ENCODE measurements around the gene GTF2E1. TPM values are rescaled to one million over a fixed set of nuclear protein-coding genes. Genes with fewer than 3 reads are reported as not detected.

GTF2E1 gene
- total RNA-seq (2013): 15.5 TPM
- polyA plus RNA-seq (1 to 10 TPM; 6.1 to 7.9 (median 6.9) TPM), polyA minus RNA-seq (5.1 and 10.3 TPM in 2 replicates), total RNA-seq (3.7 to 10.2 (median 7.0) reads per million in 11 experiments)

DNA sequence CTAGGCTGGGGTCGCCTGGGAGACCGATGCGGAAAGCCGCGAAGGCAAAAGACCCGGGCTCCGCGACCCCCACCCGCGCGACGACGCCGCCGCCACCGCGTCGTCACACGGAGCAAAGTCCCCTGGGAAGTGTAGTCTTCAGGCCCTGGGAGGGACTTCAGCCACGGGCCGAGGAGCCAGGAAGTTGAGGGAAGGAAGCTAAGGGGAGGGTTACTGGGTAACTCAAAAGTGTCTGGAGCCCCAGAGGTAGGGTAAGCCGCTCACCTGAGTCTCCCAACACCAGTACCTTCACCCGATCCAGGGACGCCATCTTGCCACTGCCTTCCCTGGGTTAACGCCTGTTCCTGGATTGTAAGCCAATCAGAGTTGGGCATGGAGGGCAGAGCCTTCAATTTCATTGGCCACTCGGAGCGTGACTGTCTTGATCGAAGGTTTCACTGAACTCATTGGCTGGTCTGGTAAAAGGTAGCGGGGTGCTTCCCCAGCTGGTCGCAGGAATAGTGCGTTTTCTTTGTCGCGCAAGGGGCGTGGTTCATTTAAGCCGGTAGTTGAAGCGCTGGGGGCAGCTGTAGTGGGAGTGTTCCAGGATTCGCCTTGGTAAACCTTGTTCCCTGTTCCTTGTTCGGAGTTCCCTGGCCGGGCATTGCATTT lies at the start of gene GTF2E1, which contains the start of gene RABL3:
Gene GTF2E1, plus strand, starts transcription at position 547 of the 651 bp plus-strand sequence. CDS start 7,809 bp downstream, outside the sequence.
Gene RABL3, minus strand, starts transcription at position 319 of the 651 bp plus-strand sequence. Its CDS starts 9 bp downstream, at position 310.
- 0% methylated on average over 29 of the region's 39 CpGs for WGBS (ENCODE audit: insufficient coverage)
- Mint-ChIP-seq H3K36me3 (peaks cover 10 to 11% of the 10 kb centered on the region in 2 donors), H3K4me3 (peak within 1 kb of the TSS; percentile 94 to 98), H3K27ac (peak within 1 kb of the TSS; percentile 98 to 100 (median 99)), H3K4me1 (peaks cover 21% of the 10 kb centered on the region), H3K9me3 (peaks cover 4 to 15% (median 10%) of the 10 kb centered on the region in 7 donors), H3K27me3 (ENCODE audit: low read depth in 3 of 3) (peaks cover 0 to 2% (median 0%) of the 10 kb centered on the region in 3 donors)
- H3K79me2 ChIP-seq (ENCODE audit: insufficient read depth, low read length): peaks cover 48% of the 10 kb centered on the region
- H3K36me3 ChIP-seq (replicated peaks in 1 of 2; ENCODE audit: control insufficient read depth in 1 of 2, insufficient read depth in 2 of 2, low read length in 2 of 2): peaks cover 0 to 11% of the 10 kb centered on the region in 2 donors
- peak; percentile 98 to 100 (median 99) for DNase-seq
- peak within 1 kb of the TSS; percentile 80 to 100 for H3K27ac ChIP-seq (ENCODE audit: low read depth in 1 of 2, low read length in 2 of 2)
- TF ChIP-seq, protein P1, sequence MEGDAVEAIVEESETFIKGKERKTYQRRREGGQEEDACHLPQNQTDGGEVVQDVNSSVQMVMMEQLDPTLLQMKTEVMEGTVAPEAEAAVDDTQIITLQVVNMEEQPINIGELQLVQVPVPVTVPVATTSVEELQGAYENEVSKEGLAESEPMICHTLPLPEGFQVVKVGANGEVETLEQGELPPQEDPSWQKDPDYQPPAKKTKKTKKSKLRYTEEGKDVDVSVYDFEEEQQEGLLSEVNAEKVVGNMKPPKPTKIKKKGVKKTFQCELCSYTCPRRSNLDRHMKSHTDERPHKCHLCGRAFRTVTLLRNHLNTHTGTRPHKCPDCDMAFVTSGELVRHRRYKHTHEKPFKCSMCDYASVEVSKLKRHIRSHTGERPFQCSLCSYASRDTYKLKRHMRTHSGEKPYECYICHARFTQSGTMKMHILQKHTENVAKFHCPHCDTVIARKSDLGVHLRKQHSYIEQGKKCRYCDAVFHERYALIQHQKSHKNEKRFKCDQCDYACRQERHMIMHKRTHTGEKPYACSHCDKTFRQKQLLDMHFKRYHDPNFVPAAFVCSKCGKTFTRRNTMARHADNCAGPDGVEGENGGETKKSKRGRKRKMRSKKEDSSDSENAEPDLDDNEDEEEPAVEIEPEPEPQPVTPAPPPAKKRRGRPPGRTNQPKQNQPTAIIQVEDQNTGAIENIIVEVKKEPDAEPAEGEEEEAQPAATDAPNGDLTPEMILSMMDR (IDR thresholded peaks at IDR 0.05): no peak
- peak within 1 kb of the TSS; percentile 84 to 99 (median 99) for H3K4me3 ChIP-seq (replicated peaks in 1 of 3; ENCODE audit: low read depth in 2 of 3, low read length in 3 of 3)
- H3K4me1 ChIP-seq (ENCODE audit: control insufficient read depth in 1 of 2, insufficient read depth in 2 of 2, low read length in 2 of 2): peaks cover 17 to 18% of the 10 kb centered on the region in 2 donors
- H2AFZ ChIP-seq (ENCODE audit: insufficient read depth, low read depth, low read length, poor library complexity, severe bottlenecking): peak within 1 kb of the TSS; percentile 94
- intact Hi-C loops (cut with micrococcal nuclease): loop anchor here (5.0 to 10.0 kb wide), 4 partner anchors 145 to 648 kb away; partner anchors contain the start of genes GSK3B (in 2 of the 2), NDUFB4 (in 2 of the 2) and LRRC58 (in 1 of the 2)
- H3K27me3 ChIP-seq (ENCODE audit: control insufficient read depth in 2 of 2, insufficient read depth in 2 of 2, low read length in 2 of 2): no peaks in the 10 kb centered on the region
- H3K9ac ChIP-seq (ENCODE audit: insufficient read depth, low read length, poor library complexity, severe bottlenecking): peak within 1 kb of the TSS; percentile 99
- peaks cover 0 to 10% of the 10 kb centered on the region in 2 donors for H3K9me3 ChIP-seq (replicated peaks in 1 of 2; ENCODE audit: control insufficient read depth in 1 of 2, insufficient read depth in 1 of 2, low read length in 2 of 2)
- peak within 1 kb of the TSS; percentile 89 for H3K4me2 ChIP-seq (replicated peaks; ENCODE audit: extremely low read depth, low read length, poor library complexity, severe bottlenecking)
- no peaks in the 10 kb centered on the region for H4K20me1 ChIP-seq (ENCODE audit: insufficient read depth, low read length)

DNA sequence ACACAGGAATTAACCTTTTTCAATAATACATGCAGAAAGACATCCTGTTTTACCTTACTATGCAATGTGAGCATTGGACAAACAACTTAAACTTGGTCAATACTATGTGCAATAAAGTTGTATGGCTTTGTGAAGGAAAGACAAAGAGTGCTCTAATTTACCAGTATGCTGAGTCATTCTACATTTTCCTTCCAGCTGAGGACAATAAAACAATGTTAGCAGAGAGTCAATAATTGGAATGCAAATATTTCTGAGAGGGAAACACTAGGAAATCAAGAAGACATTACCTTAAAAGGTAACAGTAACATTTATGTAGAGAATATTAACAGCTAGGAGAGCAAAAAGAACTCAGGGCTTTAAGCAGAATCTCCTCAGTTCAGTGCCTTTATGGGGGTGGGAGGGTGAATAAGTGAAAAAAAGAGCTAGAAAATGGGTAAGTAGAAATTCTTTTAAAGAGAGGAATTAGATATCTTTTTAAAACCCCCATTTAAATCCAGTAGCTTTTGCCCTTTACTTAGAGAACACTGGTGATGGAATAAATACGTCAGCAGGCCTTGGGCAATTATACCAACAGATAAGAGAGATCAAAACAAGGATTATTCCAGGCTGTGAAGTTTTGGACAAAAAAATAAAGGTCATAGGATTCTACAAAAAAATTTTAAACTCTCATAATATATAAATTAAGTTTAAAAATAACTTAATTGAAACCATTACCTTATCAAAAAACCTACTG lies 48.9 kb upstream of the GTF2E1 start:
- H3K27me3 ChIP-seq (ENCODE audit: control insufficient read depth in 2 of 2, insufficient read depth in 2 of 2, low read length in 2 of 2): no peaks in the 10 kb centered on the region
- H3K4me1 ChIP-seq (ENCODE audit: control insufficient read depth in 1 of 2, insufficient read depth in 2 of 2, low read length in 2 of 2): no peaks in the 10 kb centered on the region
- H3K9ac ChIP-seq (ENCODE audit: insufficient read depth, low read length, poor library complexity, severe bottlenecking): no peak overlapping the region
- no peaks in the 10 kb centered on the region for H4K20me1 ChIP-seq (ENCODE audit: insufficient read depth, low read length)
- no peak overlapping the region for H2AFZ ChIP-seq (ENCODE audit: insufficient read depth, low read depth, low read length, poor library complexity, severe bottlenecking)
- intact Hi-C loops (cut with micrococcal nuclease): no loop called here
- TF ChIP-seq, protein P1 (IDR thresholded peaks at IDR 0.05): no peak
- H3K4me3 ChIP-seq (replicated peaks in 1 of 3; ENCODE audit: low read depth in 2 of 3, low read length in 3 of 3): no peak overlapping the region
- H3K4me1 Mint-ChIP-seq: peaks cover under 1% of the 10 kb centered on the region
- no peaks in the 10 kb centered on the region for H3K27me3 Mint-ChIP-seq (ENCODE audit: low read depth in 3 of 3)
- H3K9me3 ChIP-seq (replicated peaks in 1 of 2; ENCODE audit: control insufficient read depth in 1 of 2, insufficient read depth in 1 of 2, low read length in 2 of 2): no peaks in the 10 kb centered on the region
- H3K9me3 Mint-ChIP-seq: no peaks in the 10 kb centered on the region
- no peak overlapping the region for H3K27ac ChIP-seq (ENCODE audit: low read depth in 1 of 2, low read length in 2 of 2)
- no peak for DNase-seq
- H3K36me3 Mint-ChIP-seq: peaks cover 21 to 24% of the 10 kb centered on the region in 2 donors
- H3K79me2 ChIP-seq (ENCODE audit: insufficient read depth, low read length): no peaks in the 10 kb centered on the region
- H3K4me3 Mint-ChIP-seq: no peak overlapping the region
- peaks cover 0 to 25% of the 10 kb centered on the region in 2 donors for H3K36me3 ChIP-seq (replicated peaks in 1 of 2; ENCODE audit: control insufficient read depth in 1 of 2, insufficient read depth in 2 of 2, low read length in 2 of 2)
- no peak overlapping the region for H3K27ac Mint-ChIP-seq
- no CpG with 5 or more reads among the region's 1 CpG for WGBS (ENCODE audit: insufficient coverage)
- H3K4me2 ChIP-seq (replicated peaks; ENCODE audit: extremely low read depth, low read length, poor library complexity, severe bottlenecking): no peak overlapping the region

Measured in CD14-positive monocyte (primary cell).